Ovary (tissue), 3 donors: ENCODE measurements around the gene INTS7.

Experiments
- POLR2A ChIP-seq: fragments of 450-650 bp; IDR thresholded peaks from one replicate; pipeline ENCODE4 v1.6.1; 2017; ENCODE audit warnings: antibody characterized with exemption, mild to moderate bottlenecking, moderate library complexity
- TF ChIP-seq, protein P1 (sequence below), 3 donors: fragments of 450-650 bp in 2 of 3; fragments of 200-600 bp in 1 of 3; IDR thresholded peaks; one replicate each; pipeline versions ENCODE4 v1.5.1 to v1.8.0; 2016 to 2022; ENCODE audit warnings: antibody characterized with exemption in 3 of 3, mild to moderate bottlenecking in 1 of 3
- donor health status: DM: no; HTN: no; CAD: no.

DNA sequence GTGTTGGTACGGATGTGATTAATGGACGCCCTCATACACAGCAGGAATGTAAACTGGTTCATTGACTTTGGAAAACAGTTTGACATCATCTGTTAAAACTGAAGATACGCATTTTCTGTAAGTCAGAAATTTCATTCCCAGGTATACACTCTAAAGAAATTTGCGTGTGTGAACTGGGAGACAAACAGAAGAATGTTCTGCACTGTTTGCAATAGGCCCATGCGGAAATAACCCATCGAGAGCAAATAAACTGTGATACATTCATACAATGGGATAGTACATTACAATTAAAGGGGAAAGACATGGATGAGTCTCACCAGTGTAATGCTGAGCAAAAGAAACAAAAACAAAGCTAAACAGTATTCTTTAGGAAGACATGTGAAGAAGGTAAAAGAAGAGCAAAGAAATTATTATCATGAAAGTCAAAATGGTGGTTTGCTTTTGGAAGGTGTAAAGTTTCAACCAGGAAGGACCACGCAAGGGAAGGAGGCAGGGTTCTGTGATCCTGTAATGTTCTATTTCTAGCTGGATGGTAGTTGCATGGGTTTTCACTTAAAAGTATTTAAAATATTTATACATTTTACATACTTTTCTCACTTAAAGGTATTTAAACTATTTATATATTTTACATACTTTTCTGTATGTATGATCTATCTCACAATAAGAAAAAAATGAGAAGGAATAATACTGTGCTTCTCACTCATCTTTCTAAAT, 30.3 kb downstream of the INTS7 start:
- TF ChIP-seq, protein P1, sequence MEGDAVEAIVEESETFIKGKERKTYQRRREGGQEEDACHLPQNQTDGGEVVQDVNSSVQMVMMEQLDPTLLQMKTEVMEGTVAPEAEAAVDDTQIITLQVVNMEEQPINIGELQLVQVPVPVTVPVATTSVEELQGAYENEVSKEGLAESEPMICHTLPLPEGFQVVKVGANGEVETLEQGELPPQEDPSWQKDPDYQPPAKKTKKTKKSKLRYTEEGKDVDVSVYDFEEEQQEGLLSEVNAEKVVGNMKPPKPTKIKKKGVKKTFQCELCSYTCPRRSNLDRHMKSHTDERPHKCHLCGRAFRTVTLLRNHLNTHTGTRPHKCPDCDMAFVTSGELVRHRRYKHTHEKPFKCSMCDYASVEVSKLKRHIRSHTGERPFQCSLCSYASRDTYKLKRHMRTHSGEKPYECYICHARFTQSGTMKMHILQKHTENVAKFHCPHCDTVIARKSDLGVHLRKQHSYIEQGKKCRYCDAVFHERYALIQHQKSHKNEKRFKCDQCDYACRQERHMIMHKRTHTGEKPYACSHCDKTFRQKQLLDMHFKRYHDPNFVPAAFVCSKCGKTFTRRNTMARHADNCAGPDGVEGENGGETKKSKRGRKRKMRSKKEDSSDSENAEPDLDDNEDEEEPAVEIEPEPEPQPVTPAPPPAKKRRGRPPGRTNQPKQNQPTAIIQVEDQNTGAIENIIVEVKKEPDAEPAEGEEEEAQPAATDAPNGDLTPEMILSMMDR (IDR thresholded peaks at IDR 0.05) = no peak
- no peak for TF ChIP-seq POLR2A
